Body of pancreas (tissue), 4 donors: ENCODE results near the gene ACSL5. TPM values are rescaled to one million over a fixed set of nuclear protein-coding genes. Genes with fewer than 3 reads are reported as not detected.

Experiments used
- ATAC-seq: fragments of 150-250 bp; one replicate; pipeline ENCODE4 v1.9.1; 2016
- DNase-seq, 4 donors: peaks; one replicate each; pipeline ENCODE4 v3.0.0-alpha.2; 2019
- H3K27ac ChIP-seq, 4 donors: fragments of 200-600 bp; sonication (generic); 1 replicate in 3 of 4; 2 replicates in 1 of 4; pipeline versions ENCODE4 v1.5.1 to v1.6.1; 2016 to 2019; ENCODE audit warnings: mild to moderate bottlenecking in 1 of 4, mixed read lengths in 1 of 4, moderate library complexity in 1 of 4
- H3K27me3 ChIP-seq, 2 donors: fragments of 200-600 bp; sonication (generic); one replicate each; pipeline ENCODE4 v1.6.0; 2016; ENCODE audit warnings: mild to moderate bottlenecking in 1 of 2
- H3K36me3 ChIP-seq, 2 donors: fragments of 200-600 bp; sonication (generic); replicated peaks in 1 of 2; 2 replicates each; pipeline ENCODE4 v1.5.1; 2016; ENCODE audit warnings: low read depth in 2 of 2; ENCODE audit not compliant: insufficient read depth in 1 of 2
- H3K4me1 ChIP-seq: fragments of 200-600 bp; sonication (generic); one replicate; pipeline ENCODE4 v1.6.0; 2016
- H3K4me3 ChIP-seq, 2 donors: fragments of 200-600 bp; sonication (generic); 1 replicate in 1 of 2; 2 replicates in 1 of 2; pipeline ENCODE4 v1.5.1; 2016 to 2019
- H3K9me3 ChIP-seq, 3 donors: fragments of 200-600 bp; sonication (generic); 1 replicate in 2 of 3; 2 replicates in 1 of 3; pipeline ENCODE4 v1.5.1; 2016
- POLR2A ChIP-seq, 3 donors: fragments of 450-650 bp; IDR thresholded peaks; one replicate each; pipeline ENCODE4 v1.6.1; 2016; ENCODE audit warnings: antibody characterized with exemption in 3 of 3, mild to moderate bottlenecking in 2 of 3
- WGBS, 2 donors: methylation state at CpG; one replicate each; pipeline ENCODE4 v1.1.5; 2017; 5-methylcytosine and 5-hydroxymethylcytosine counted together
- intact Hi-C: fragments of 100-400 bp; cut with DNase I; formaldehyde crosslinking; loops from one replicate; pipeline ENCODE4 v1.15.1; 2023
- total RNA-seq, 2 donors: library from RNA; depleted of rRNA; stranded (reverse); fragments of >200 nt; gene quantifications; one replicate each; pipeline ENCODE4 v1.1.0, GENCODE V29; 2016
- TF ChIP-seq, protein P1 (sequence below), 7 experiments: fragments of 450-650 bp in 4 of 7; fragments of 200-600 bp in 3 of 7; sonication (generic) in 3 of 7; IDR thresholded peaks; one replicate each; pipeline ENCODE4 v1.5.1; 2016 to 2019; ENCODE audit warnings: antibody characterized with exemption in 7 of 7

ACSL5 gene
- total RNA-seq, 2 donors from 2014 or later, result 7.3 to 9.6 TPM

DNA sequence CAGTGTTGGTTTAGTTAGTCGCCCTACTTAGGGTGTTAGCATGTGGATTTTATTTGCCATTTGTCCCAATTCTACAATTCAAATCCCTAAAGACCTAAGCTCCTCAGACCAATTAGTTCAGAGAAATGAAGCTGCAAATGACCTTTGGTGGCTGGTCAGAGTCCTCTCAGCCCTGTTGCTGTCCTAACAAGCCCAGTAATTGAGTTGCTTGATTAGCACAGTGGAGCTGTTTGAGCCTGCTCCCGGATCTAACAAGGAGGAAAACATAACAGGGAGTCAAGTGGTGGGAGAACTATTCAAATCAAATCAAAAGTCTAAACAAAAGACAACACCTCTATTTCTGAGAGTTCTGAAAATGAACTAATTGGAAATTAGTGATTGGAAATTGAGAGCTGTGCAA, 50.7 kb downstream of the ACSL5 start:
- WGBS, 2 donors, result 43 to 46% methylated on average over 2 of the region's 2 CpGs
- no peaks in the 10 kb centered on the region for H3K4me1 ChIP-seq
- no peaks in the 10 kb centered on the region for H3K9me3 ChIP-seq
- H3K36me3 ChIP-seq, result no peaks in the 10 kb centered on the region
- H3K27ac ChIP-seq, result no peak overlapping the region
- H3K27me3 ChIP-seq, result no peaks in the 10 kb centered on the region
- DNase-seq (no peak), ATAC-seq (no peak)
- H3K4me3 ChIP-seq, result no peak overlapping the region
- no peak for TF ChIP-seq POLR2A (IDR thresholded peaks at IDR 0.05)
- TF ChIP-seq, protein P1, sequence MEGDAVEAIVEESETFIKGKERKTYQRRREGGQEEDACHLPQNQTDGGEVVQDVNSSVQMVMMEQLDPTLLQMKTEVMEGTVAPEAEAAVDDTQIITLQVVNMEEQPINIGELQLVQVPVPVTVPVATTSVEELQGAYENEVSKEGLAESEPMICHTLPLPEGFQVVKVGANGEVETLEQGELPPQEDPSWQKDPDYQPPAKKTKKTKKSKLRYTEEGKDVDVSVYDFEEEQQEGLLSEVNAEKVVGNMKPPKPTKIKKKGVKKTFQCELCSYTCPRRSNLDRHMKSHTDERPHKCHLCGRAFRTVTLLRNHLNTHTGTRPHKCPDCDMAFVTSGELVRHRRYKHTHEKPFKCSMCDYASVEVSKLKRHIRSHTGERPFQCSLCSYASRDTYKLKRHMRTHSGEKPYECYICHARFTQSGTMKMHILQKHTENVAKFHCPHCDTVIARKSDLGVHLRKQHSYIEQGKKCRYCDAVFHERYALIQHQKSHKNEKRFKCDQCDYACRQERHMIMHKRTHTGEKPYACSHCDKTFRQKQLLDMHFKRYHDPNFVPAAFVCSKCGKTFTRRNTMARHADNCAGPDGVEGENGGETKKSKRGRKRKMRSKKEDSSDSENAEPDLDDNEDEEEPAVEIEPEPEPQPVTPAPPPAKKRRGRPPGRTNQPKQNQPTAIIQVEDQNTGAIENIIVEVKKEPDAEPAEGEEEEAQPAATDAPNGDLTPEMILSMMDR (IDR thresholded peaks at IDR 0.05), result no peak
- intact Hi-C loops, result no loop called here

DNA sequence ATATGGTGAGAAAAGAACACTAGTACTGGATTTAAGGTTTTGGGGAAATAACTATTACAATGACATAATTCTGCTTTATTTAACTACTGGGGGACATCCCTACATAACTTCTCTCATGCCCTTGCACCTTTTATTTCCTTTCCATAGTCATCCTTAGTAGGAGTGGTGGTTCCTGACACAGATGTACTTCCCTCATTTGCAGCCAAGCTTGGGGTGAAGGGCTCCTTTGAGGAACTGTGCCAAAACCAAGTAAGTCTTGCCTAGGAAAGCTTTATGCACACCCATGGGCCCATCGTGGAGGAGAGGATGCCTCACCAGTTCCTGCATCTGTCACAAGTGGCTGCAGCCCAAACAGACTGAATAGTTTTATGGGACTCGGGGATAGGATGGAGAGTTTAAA, 52.2 kb downstream of the ACSL5 start:
- 67 to 69% methylated on average over 2 of the region's 2 CpGs for WGBS, 2 donors
- Histone ChIP-seq H3K27ac (no peak overlapping the region), H3K36me3 (no peaks in the 10 kb centered on the region), H3K9me3 (no peaks in the 10 kb centered on the region), H3K4me1 (no peaks in the 10 kb centered on the region), H3K27me3 (no peaks in the 10 kb centered on the region), H3K4me3 (no peak overlapping the region)
- TF ChIP-seq POLR2A (IDR thresholded peaks at IDR 0.05), result no peak
- TF ChIP-seq, protein P1 (IDR thresholded peaks at IDR 0.05), result no peak
- DNase-seq, result no peak
- intact Hi-C loops, result no loop called here
- ATAC-seq, result no peak

DNA sequence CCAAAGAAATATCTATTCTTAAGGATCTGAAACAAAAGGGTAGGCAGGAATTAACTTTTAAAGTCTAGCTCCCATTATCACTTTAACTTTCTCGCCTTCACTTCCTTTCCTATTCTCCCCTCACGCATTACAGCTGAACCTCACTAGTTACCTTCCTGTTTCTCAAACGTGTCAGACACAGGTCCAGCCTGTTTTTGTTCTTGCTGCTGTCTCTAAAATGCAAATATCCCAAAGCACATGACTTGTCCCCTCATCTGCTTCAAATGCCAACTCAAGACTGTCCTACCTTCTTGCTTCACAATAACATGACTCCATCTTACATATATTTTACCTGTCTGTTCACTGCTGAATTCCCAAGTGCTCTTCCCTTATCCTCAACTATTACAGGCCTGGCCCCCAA, 55.2 kb downstream of the ACSL5 start:
- no peak for TF ChIP-seq POLR2A (IDR thresholded peaks at IDR 0.05)
- TF ChIP-seq, protein P1 (IDR thresholded peaks at IDR 0.05), result no peak
- H3K27ac ChIP-seq, result no peak overlapping the region
- no peaks in the 10 kb centered on the region for H3K4me1 ChIP-seq
- no peak overlapping the region for H3K4me3 ChIP-seq
- intact Hi-C loops, result no loop called here
- H3K36me3 ChIP-seq, result peaks cover 0 to 10% of the 10 kb centered on the region in 2 donors
- no peak for DNase-seq
- no peaks in the 10 kb centered on the region for H3K9me3 ChIP-seq
- no peaks in the 10 kb centered on the region for H3K27me3 ChIP-seq
- ATAC-seq, result no peak
- WGBS, 2 donors, result 80 to 82% methylated on average over 3 of the region's 3 CpGs

DNA sequence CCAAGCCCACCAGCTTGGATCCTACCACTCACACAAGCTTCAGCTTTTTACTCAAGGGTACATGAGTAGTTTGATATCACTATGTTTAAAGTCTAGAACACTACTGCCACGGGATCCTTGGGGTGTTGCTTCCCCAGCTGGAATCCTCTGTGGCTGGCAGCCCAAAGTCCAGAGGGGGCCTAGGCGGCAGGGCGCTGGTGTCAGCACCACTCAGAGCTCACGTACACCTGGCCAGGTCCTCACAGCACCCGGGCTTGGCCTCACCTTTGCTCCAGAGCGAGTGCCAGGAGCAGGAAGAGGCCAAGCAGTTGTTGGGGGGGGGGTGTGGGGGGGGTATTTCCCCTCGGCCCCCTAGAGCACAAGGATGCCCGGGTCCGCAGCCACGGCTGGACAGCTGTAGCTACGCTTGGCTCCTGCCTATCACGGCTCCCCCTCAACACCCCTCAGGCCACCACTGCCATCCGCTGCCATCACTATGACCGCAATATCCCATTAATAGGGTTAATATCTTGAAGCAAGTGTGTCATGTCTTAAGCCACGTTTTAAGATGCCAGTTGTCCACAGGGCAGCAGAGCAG, 55.8 kb downstream of the ACSL5 start:
- WGBS, 2 donors, result 79 to 80% methylated on average over 6 to 15 of the region's 15 CpGs
- intact Hi-C loops, result no loop called here
- Histone ChIP-seq H3K9me3 (no peaks in the 10 kb centered on the region), H3K4me1 (no peaks in the 10 kb centered on the region), H3K4me3 (no peak overlapping the region), H3K27ac (no peak overlapping the region), H3K27me3 (no peaks in the 10 kb centered on the region), H3K36me3 (peaks cover 0 to 12% of the 10 kb centered on the region in 2 donors)
- no peak for DNase-seq
- ATAC-seq, result no peak
- TF ChIP-seq, protein P1 (IDR thresholded peaks at IDR 0.05), result no peak
- no peak for TF ChIP-seq POLR2A (IDR thresholded peaks at IDR 0.05)

DNA sequence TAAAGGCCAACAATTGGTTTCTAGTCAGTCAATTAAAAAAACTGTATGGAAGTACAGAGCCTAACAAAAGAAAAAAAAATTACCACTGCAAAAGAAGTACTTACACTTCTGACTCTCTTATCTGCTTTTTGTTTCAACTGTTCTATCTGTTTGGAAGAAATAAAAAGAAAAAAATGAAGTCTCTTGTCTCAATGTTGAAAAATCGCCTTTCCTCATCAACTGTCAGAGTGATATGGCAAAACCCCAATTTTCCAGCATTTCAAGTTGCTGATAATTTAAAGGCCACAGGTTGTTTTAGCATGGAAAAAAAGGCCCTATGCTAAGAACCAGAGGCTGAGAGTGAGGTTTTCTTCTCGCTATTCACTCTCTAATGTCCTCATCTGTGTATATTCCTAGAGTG, 59.2 kb downstream of the ACSL5 start:
- Histone ChIP-seq H3K9me3 (no peaks in the 10 kb centered on the region), H3K27me3 (no peaks in the 10 kb centered on the region), H3K27ac (no peak overlapping the region), H3K4me1 (no peaks in the 10 kb centered on the region), H3K4me3 (no peak overlapping the region), H3K36me3 (peaks cover 0 to 19% of the 10 kb centered on the region in 2 donors)
- 59 to 77% methylated on average over 2 of the region's 2 CpGs for WGBS, 2 donors
- intact Hi-C loops, result no loop called here
- no peak for ATAC-seq
- no peak for TF ChIP-seq POLR2A (IDR thresholded peaks at IDR 0.05)
- TF ChIP-seq, protein P1 (IDR thresholded peaks at IDR 0.05), result no peak
- no peak for DNase-seq
